GM23248 (cell line): ENCODE data around the gene CATSPERD. TPM values are rescaled to one million over a fixed set of nuclear protein-coding genes. Genes with fewer than 3 reads are reported as not detected.
"Not testable (repeated sequence)": the region's sequence is repeated elsewhere in the genome, so short reads cannot be mapped to it uniquely, and the experiment has no call there.

Experiments
- DNase-seq: peaks from one replicate; pipeline ENCODE4 v3.0.0-alpha.2; 2015
- H2AFZ ChIP-seq: fragments of 200-600 bp; sonication (generic); 2 replicates; pipeline ENCODE4 v1.6.1; 2016; ENCODE audit warnings: antibody characterized with exemption
- H3F3A ChIP-seq: fragments of 200-600 bp; sonication (generic); 2 replicates; pipeline ENCODE4 v1.6.1; 2016; ENCODE audit warnings: mild to moderate bottlenecking, antibody characterized with exemption, mixed run types; ENCODE audit not compliant: insufficient read depth
- H3K27ac ChIP-seq: fragments of 200-600 bp; sonication (generic); 2 replicates; pipeline ENCODE4 v1.5.1; 2016; ENCODE audit warnings: mild to moderate bottlenecking
- H3K27me3 ChIP-seq: fragments of 200-600 bp; sonication (generic); replicated peaks from 2 replicates; pipeline ENCODE4 v1.6.1; 2016; ENCODE audit warnings: mild to moderate bottlenecking; ENCODE audit not compliant: insufficient read depth
- H3K36me3 ChIP-seq: fragments of 200-600 bp; sonication (generic); 2 replicates; pipeline ENCODE4 v1.6.1; 2016; ENCODE audit warnings: low read depth, mild to moderate bottlenecking
- H3K4me1 ChIP-seq: fragments of 200-600 bp; sonication (generic); 2 replicates; pipeline ENCODE4 v1.6.1; 2016; ENCODE audit warnings: mild to moderate bottlenecking; ENCODE audit not compliant: insufficient read depth
- H3K4me2 ChIP-seq: fragments of 200-600 bp; sonication (generic); one replicate; pipeline ENCODE4 v1.6.1; 2016; ENCODE audit warnings: mild to moderate bottlenecking; ENCODE audit not compliant: unreplicated experiment
- H3K4me3 ChIP-seq: fragments of 200-600 bp; sonication (generic); 2 replicates; pipeline ENCODE4 v1.5.1; 2016; ENCODE audit warnings: mild to moderate bottlenecking
- H3K79me2 ChIP-seq: fragments of 200-600 bp; sonication (generic); 2 replicates; pipeline ENCODE4 v1.6.1; 2016; ENCODE audit warnings: mild to moderate bottlenecking; ENCODE audit not compliant: insufficient read depth
- H3K9ac ChIP-seq: fragments of 200-600 bp; sonication (generic); 2 replicates; pipeline ENCODE4 v1.6.1; 2016; ENCODE audit warnings: mild to moderate bottlenecking
- H3K9me2 ChIP-seq: fragments of 200-600 bp; sonication (generic); 2 replicates; pipeline ENCODE4 v1.6.1; 2016; ENCODE audit warnings: mixed run types, mild to moderate bottlenecking, moderate library complexity; ENCODE audit not compliant: insufficient read depth
- H3K9me3 ChIP-seq: fragments of 200-600 bp; sonication (generic); one replicate; pipeline ENCODE4 v1.6.1; 2017; ENCODE audit warnings: low read depth
- H4K20me1 ChIP-seq: fragments of 200-600 bp; sonication (generic); 2 replicates; pipeline ENCODE4 v1.6.0; 2016; ENCODE audit not compliant: insufficient read depth
- EZH2 ChIP-seq: fragments of 200-600 bp; sonication (generic); IDR thresholded peaks from 2 replicates; pipeline ENCODE4 v1.6.1; 2018; ENCODE audit warnings: antibody characterized with exemption, mild to moderate bottlenecking; ENCODE audit not compliant: insufficient read depth, poor library complexity, severe bottlenecking
- EZH2phosphoT487 ChIP-seq: fragments of 200-600 bp; sonication (generic); IDR thresholded peaks from 2 replicates; pipeline ENCODE4 v1.6.1; 2018; ENCODE audit warnings: antibody characterized with exemption, moderate library complexity, mild to moderate bottlenecking, low read depth; ENCODE audit not compliant: insufficient read depth
- WGBS, 2 experiments: methylation state at CpG; one replicate each; pipeline ENCODE4 v1.1.6; 2015 to 2017; ENCODE audit warnings: low lambda C conversion rate in 2 of 2, low coverage in 1 of 2; ENCODE audit errors: missing lambda C conversion rate in 2 of 2; 5-methylcytosine and 5-hydroxymethylcytosine counted together
- in situ Hi-C: fragments of 300-500 bp; cut with MboI; formaldehyde crosslinking; loops from 2 replicates; pipeline ENCODE4 v1.15.0; 2020
- polyA plus RNA-seq: library from polyadenylated mRNA; unstranded; fragments of >200 nt; fragmentation: Nextera tagmentation; extraction: Ambion mirVana; gene quantifications from 2 replicates; pipeline ENCODE4 v1.2.1, GENCODE V29; 2016
- total RNA-seq: library from RNA; depleted of rRNA; stranded (reverse); fragments of >200 nt; shearing (Covaris generic); gene quantifications from 2 replicates; pipeline ENCODE4 v1.2.3, GENCODE V29; 2014

The CATSPERD gene
- total and polyA plus RNA-seq, 2 experiments from 2014 or later, result 0.22 TPM; not detected in 1

- WGBS, 2 experiments, result 2 to 3% methylated on average over 40 to 50 of the region's 58 CpGs
- Histone ChIP-seq H3K4me2 (peak overlapping the region; percentile 99), H3K9me2 (no peaks in the 10 kb centered on the region), H2AFZ (0 out of 2 replicates have a peak overlapping the region, but pooled peaks have one; percentile 4), H3K27me3 (no peaks in the 10 kb centered on the region), H3F3A (peaks cover 24% of the 10 kb centered on the region), H3K36me3 (peaks cover 6% of the 10 kb centered on the region; the same call in 1 of the 2 replicates), H3K27ac (peak overlapping the region; percentile 100), H3K9me3 (no peaks in the 10 kb centered on the region), H3K4me3 (peak overlapping the region; percentile 97), H3K9ac (peak overlapping the region; percentile 100), H4K20me1 (peaks cover 4% of the 10 kb centered on the region), H3K4me1 (peaks cover 17% of the 10 kb centered on the region), H3K79me2 (peaks cover 53% of the 10 kb centered on the region)
- in situ Hi-C loops, result no loop called here
- no peak for TF ChIP-seq EZH2phosphoT487
- TF ChIP-seq EZH2, result no peak
- peak; percentile 74 for DNase-seq
Measured at GRCh38 chr19:5719274-5719960, 1.0 kb upstream of the CATSPERD start.

DNA sequence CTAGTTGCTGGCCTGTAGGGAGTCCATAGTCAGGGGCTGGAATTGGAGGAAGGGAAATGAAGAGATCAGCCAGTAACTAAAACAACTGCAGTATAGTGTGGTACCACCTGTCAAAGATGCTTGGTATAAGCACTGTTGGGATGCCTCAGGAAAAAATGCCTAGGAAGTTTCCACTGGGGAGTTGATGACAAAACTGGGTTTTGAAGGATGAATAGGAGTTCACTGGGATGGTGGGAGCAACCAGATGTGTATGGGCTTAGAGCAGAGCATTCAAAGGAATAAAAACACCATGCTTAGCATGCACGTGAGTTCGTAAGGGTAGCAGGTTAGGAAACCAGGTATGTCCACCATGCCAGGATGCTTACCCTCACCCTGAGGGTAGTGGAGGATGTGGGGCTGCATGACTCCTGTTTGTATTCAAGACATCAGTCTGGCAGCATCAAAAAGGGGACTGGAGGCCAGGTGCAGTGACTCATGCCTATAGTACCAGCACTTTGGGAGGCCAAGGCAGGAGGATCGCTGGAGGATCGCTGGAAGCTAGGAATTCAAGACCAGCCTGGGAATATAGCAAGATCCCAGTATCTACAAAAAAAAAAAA is 7.1 kb downstream of the CATSPERD start:
- 64 to 67% methylated on average over 4 of the region's 4 CpGs for WGBS, 2 experiments
- Histone ChIP-seq H3F3A (no peaks in the 10 kb centered on the region), H3K9me3 (no peaks in the 10 kb centered on the region), H3K4me3 (no peak overlapping the region), H3K36me3 (no peaks in the 10 kb centered on the region), H3K9me2 (no peaks in the 10 kb centered on the region), H3K4me2 (no peak overlapping the region), H3K27ac (no peak overlapping the region), H4K20me1 (no peaks in the 10 kb centered on the region), H2AFZ (no peak overlapping the region), H3K27me3 (no peaks in the 10 kb centered on the region), H3K79me2 (no peaks in the 10 kb centered on the region), H3K4me1 (no peaks in the 10 kb centered on the region), H3K9ac (no peak overlapping the region)
- no peak for DNase-seq
- in situ Hi-C loops, result no loop called here
- TF ChIP-seq EZH2phosphoT487 (no peak), EZH2 (no peak)

GRCh38 chr19:5733172-5733571 is 12.7 kb downstream of the CATSPERD start:
- H3K36me3 ChIP-seq, H3K4me1 ChIP-seq, H2AFZ ChIP-seq, H3K9ac ChIP-seq, H3K4me3 ChIP-seq, H4K20me1 ChIP-seq, H3K27ac ChIP-seq, H3K9me3 ChIP-seq, in situ Hi-C loops, H3K79me2 ChIP-seq, H3K4me2 ChIP-seq, H3K27me3 ChIP-seq, H3F3A ChIP-seq, DNase-seq, H3K9me2 ChIP-seq: not testable (repeated sequence)
- WGBS, 2 experiments, result 86 to 94% methylated on average over 2 of the region's 2 CpGs

DNA sequence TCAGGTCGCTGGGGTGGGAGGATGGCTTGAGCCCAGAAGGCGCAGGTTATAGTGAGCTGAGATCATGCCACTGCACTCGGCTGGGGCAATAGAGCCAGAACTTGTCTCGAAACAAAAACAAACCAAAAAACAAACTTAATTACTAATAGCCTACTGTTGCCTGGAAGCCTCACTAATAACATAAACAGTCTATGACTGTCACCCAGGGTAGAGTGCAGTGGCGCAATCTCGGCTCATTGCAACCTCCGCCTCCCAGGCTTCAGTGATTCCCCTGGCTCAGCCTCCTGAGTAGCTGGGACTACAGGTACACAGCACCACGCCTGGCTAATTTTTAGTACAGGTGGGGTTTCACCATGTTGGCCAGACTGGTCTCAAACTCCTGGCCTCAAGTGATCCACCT is 18.0 kb downstream of the CATSPERD start:
- TF ChIP-seq EZH2phosphoT487 (no peak), EZH2 (no peak)
- no peaks in the 10 kb centered on the region for H3K4me1 ChIP-seq
- H3K9me3 ChIP-seq, result no peaks in the 10 kb centered on the region
- H3K36me3 ChIP-seq, result no peaks in the 10 kb centered on the region
- H4K20me1 ChIP-seq, result no peaks in the 10 kb centered on the region
- H3K4me2 ChIP-seq, result no peak overlapping the region
- H3K27ac ChIP-seq, result no peak overlapping the region
- H3K79me2 ChIP-seq, result no peaks in the 10 kb centered on the region
- no peaks in the 10 kb centered on the region for H3K9me2 ChIP-seq
- no peak overlapping the region for H3K4me3 ChIP-seq
- DNase-seq, result peak; percentile 58
- H3K9ac ChIP-seq, result no peak overlapping the region
- no peak overlapping the region for H2AFZ ChIP-seq
- no peaks in the 10 kb centered on the region for H3K27me3 ChIP-seq
- whole genome bisulfite sequencing, 2 experiments, result 43 to 49% methylated on average over 8 of the region's 8 CpGs
- in situ Hi-C loops, result no loop called here
- H3F3A ChIP-seq, result no peaks in the 10 kb centered on the region
